ENCODE data around the gene TNFRSF6B.

Gene TNFRSF6B

GRCh38 chr20:63737945-63738686 lies 41.7 kb downstream of the TNFRSF6B start:
- TF ChIP-seq PATZ1 (CRISPR knock-in tag; IDR thresholded peaks at IDR 0.05; ENCODE audit: borderline replicate concordance) (no peak), SNAI2 (CRISPR knock-in tag; IDR thresholded peaks at IDR 0.05) (no peak), BACH2 (CRISPR knock-in tag; IDR thresholded peaks at IDR 0.05; ENCODE audit: borderline replicate concordance) (no peak), RARB (CRISPR knock-in tag; IDR thresholded peaks at IDR 0.05) (no peak), ZNF8 (CRISPR knock-in tag; IDR thresholded peaks at IDR 0.05) (no peak)
- ATAC-seq, result no peak

GRCh38 chr20:63738687-63739129 lies 42.3 kb downstream of the TNFRSF6B start:
- TF ChIP-seq, protein P1, sequence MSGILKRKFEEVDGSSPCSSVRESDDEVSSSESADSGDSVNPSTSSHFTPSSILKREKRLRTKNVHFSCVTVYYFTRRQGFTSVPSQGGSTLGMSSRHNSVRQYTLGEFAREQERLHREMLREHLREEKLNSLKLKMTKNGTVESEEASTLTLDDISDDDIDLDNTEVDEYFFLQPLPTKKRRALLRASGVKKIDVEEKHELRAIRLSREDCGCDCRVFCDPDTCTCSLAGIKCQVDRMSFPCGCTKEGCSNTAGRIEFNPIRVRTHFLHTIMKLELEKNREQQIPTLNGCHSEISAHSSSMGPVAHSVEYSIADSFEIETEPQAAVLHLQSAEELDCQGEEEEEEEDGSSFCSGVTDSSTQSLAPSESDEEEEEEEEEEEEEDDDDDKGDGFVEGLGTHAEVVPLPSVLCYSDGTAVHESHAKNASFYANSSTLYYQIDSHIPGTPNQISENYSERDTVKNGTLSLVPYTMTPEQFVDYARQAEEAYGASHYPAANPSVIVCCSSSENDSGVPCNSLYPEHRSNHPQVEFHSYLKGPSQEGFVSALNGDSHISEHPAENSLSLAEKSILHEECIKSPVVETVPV (CRISPR knock-in tag; IDR thresholded peaks at IDR 0.05), result no peak
- TF ChIP-seq GLIS3 (CRISPR knock-in tag; IDR thresholded peaks at IDR 0.05) (no peak), OSR1 (CRISPR knock-in tag; IDR thresholded peaks at IDR 0.05) (no peak), PATZ1 (CRISPR knock-in tag; IDR thresholded peaks at IDR 0.05; ENCODE audit: borderline replicate concordance) (no peak), RARB (CRISPR knock-in tag; IDR thresholded peaks at IDR 0.05) (no peak), ZNF70 (CRISPR knock-in tag; IDR thresholded peaks at IDR 0.05) (no peak), ZFP30 (CRISPR knock-in tag; IDR thresholded peaks at IDR 0.05) (no peak), ZC3H10 (CRISPR knock-in tag; IDR thresholded peaks at IDR 0.05) (no peak), ZFP3 (CRISPR knock-in tag; IDR thresholded peaks at IDR 0.05) (no peak), BACH2 (CRISPR knock-in tag; IDR thresholded peaks at IDR 0.05; ENCODE audit: borderline replicate concordance) (no peak), TOX (CRISPR knock-in tag; IDR thresholded peaks at IDR 0.05; ENCODE audit: borderline replicate concordance) (no peak)
- TF ChIP-seq, protein P2, sequence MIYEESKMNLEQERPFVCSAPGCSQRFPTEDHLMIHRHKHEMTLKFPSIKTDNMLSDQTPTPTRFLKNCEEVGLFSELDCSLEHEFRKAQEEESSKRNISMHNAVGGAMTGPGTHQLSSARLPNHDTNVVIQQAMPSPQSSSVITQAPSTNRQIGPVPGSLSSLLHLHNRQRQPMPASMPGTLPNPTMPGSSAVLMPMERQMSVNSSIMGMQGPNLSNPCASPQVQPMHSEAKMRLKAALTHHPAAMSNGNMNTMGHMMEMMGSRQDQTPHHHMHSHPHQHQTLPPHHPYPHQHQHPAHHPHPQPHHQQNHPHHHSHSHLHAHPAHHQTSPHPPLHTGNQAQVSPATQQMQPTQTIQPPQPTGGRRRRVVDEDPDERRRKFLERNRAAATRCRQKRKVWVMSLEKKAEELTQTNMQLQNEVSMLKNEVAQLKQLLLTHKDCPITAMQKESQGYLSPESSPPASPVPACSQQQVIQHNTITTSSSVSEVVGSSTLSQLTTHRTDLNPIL (CRISPR knock-in tag; IDR thresholded peaks at IDR 0.05; ENCODE audit: low read depth), result no peak
- ATAC-seq, result no peak

- ATAC-seq, result peak; percentile 58
These were observed 42.9 kb downstream of the TNFRSF6B start, which contains the start of gene SLC2A4RG for GRCh38 chr20:63739130-63740069. TSS of gene SLC2A4RG (plus strand) at chr20:63739776. CDS start at chr20:63739913, 137 bp downstream.

More at GRCh38 chr20:63739130-63740069, 42.9 kb downstream of the TNFRSF6B start, which contains the start of gene SLC2A4RG:
- no peak for TF ChIP-seq ZC3H10 (CRISPR knock-in tag; IDR thresholded peaks at IDR 0.05)
- no peak for TF ChIP-seq PATZ1 (CRISPR knock-in tag; IDR thresholded peaks at IDR 0.05; ENCODE audit: borderline replicate concordance)
- TF ChIP-seq, protein P3, sequence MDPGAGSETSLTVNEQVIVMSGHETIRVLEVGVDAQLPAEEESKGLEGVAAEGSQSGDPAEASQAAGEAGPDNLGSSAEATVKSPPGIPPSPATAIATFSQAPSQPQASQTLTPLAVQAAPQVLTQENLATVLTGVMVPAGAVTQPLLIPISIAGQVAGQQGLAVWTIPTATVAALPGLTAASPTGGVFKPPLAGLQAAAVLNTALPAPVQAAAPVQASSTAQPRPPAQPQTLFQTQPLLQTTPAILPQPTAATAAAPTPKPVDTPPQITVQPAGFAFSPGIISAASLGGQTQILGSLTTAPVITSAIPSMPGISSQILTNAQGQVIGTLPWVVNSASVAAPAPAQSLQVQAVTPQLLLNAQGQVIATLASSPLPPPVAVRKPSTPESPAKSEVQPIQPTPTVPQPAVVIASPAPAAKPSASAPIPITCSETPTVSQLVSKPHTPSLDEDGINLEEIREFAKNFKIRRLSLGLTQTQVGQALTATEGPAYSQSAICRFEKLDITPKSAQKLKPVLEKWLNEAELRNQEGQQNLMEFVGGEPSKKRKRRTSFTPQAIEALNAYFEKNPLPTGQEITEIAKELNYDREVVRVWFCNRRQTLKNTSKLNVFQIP (CRISPR knock-in tag; IDR thresholded peaks at IDR 0.05; ENCODE audit: borderline replicate concordance, low read depth), result no peak
- TF ChIP-seq ARNTL (CRISPR knock-in tag; IDR thresholded peaks at IDR 0.05; ENCODE audit: borderline replicate concordance, low read depth), result no peak

All from SK-N-SH treated with all-trans-retinoic acid at 6 μM for 48 hours (cell line).